Gastrocnemius medialis (tissue), 4 donors: ENCODE data around the gene GNPDA2. TPM values are rescaled to one million over a fixed set of nuclear protein-coding genes. Genes with fewer than 3 reads are reported as not detected.

Experiments
- ATAC-seq, 2 donors: fragments of 150-250 bp; one replicate each; pipeline ENCODE4 v1.9.1; 2016
- DNase-seq, 2 donors: peaks; one replicate each; pipeline ENCODE4 v3.0.0-alpha.2; 2019
- H3K27ac ChIP-seq, 4 donors: fragments of 200-600 bp; sonication (generic); 1 replicate in 1 of 4; 2 replicates in 3 of 4; pipeline ENCODE4 v1.5.1; 2016 to 2018; ENCODE audit warnings: mild to moderate bottlenecking in 2 of 4, moderate library complexity in 1 of 4
- H3K27me3 ChIP-seq, 3 donors: fragments of 200-600 bp; sonication (generic) in 2 of 3; 1 replicate in 1 of 3; 2 replicates in 2 of 3; pipeline versions ENCODE4 v1.5.1 to v1.6.0; 2016 to 2019; ENCODE audit warnings: mild to moderate bottlenecking in 1 of 3, moderate library complexity in 1 of 3
- H3K36me3 ChIP-seq, 2 donors: fragments of 200-600 bp; sonication (generic) in 1 of 2; one replicate each; pipeline ENCODE4 v1.5.1; 2017 to 2018
- H3K4me1 ChIP-seq, 2 donors: fragments of 200-600 bp; sonication (generic) in 1 of 2; one replicate each; pipeline ENCODE4 v1.5.1; 2016 to 2017; ENCODE audit warnings: mild to moderate bottlenecking in 2 of 2
- H3K4me3 ChIP-seq, 4 donors: fragments of 200-600 bp; sonication (generic) in 3 of 4; 1 replicate in 1 of 4; 2 replicates in 3 of 4; pipeline ENCODE4 v1.5.1; 2016 to 2019; ENCODE audit warnings: mild to moderate bottlenecking in 2 of 4
- H3K9me3 ChIP-seq, 3 donors: fragments of 200-600 bp; sonication (generic) in 2 of 3; 1 replicate in 1 of 3; 2 replicates in 2 of 3; pipeline ENCODE4 v1.5.1; 2016 to 2019
- POLR2A ChIP-seq, 2 donors: fragments of 450-650 bp; IDR thresholded peaks; one replicate each; pipeline ENCODE4 v1.6.1; 2017; ENCODE audit warnings: antibody characterized with exemption in 2 of 2, mild to moderate bottlenecking in 2 of 2, moderate library complexity in 2 of 2
- in situ Hi-C, 4 donors: fragments of 200-750 bp; cut with MboI; loops; one replicate each; pipeline versions ENCODE4 v1.15.0 to v1.8.0; 2017; ENCODE audit warnings: low sequenced_read_pairs in 4 of 4
- intact Hi-C: fragments of 100-400 bp; cut with DNase I; formaldehyde crosslinking; loops from one replicate; pipeline ENCODE4 v1.15.1; 2023; ENCODE audit warnings: low total_unique reads
- total RNA-seq, 4 donors: library from RNA; depleted of rRNA; stranded (reverse); fragments of >200 nt; gene quantifications; one replicate each; pipeline versions ENCODE4 v1.1.0 to v1.2.3, GENCODE V29; 2016
- TF ChIP-seq, protein P1 (sequence below), 5 experiments: fragments of 450-650 bp in 3 of 5; fragments of 200-600 bp in 2 of 5; sonication (generic) in 2 of 5; IDR thresholded peaks in 4 of 5; conservative IDR thresholded peaks in 1 of 5; 1 replicate in 4 of 5; 2 replicates in 1 of 5; pipeline ENCODE4 v1.5.1; 2016 to 2019; ENCODE audit warnings: antibody characterized with exemption in 5 of 5, mild to moderate bottlenecking in 3 of 5, moderate library complexity in 3 of 5

The GNPDA2 gene
- total RNA-seq, 4 donors from 2014 or later: 6.2 to 16.6 (median 10.7) TPM

DNA sequence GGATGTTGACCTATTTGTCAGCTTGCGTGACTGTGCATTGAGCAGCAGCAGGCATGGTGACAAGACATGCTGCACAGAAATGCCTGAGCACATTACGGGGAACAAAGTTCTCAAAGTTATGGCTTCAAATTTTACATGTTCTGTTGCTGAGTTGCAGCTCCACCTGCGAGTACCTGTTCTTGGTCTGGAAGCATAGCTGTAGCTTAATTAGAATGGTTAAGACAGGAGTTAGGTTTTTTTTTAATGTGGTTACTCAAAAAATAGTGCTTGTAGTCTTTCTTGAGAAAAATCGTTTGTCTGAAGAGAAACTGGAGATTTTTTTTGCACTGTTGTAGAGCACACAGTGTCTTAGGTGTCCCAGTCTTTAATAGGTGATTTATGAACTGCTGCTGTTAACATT lies 38.8 kb upstream of the GNPDA2 start:
- Histone ChIP-seq H3K4me3 (no peak overlapping the region), H3K4me1 (no peaks in the 10 kb centered on the region), H3K36me3 (no peaks in the 10 kb centered on the region), H3K9me3 (no peaks in the 10 kb centered on the region), H3K27ac (no peak overlapping the region), H3K27me3 (peaks cover 0 to 5% (median 0%) of the 10 kb centered on the region in 3 donors)
- in situ Hi-C loops: no loop called here
- no peak for TF ChIP-seq POLR2A (IDR thresholded peaks at IDR 0.05)
- TF ChIP-seq, protein P1, sequence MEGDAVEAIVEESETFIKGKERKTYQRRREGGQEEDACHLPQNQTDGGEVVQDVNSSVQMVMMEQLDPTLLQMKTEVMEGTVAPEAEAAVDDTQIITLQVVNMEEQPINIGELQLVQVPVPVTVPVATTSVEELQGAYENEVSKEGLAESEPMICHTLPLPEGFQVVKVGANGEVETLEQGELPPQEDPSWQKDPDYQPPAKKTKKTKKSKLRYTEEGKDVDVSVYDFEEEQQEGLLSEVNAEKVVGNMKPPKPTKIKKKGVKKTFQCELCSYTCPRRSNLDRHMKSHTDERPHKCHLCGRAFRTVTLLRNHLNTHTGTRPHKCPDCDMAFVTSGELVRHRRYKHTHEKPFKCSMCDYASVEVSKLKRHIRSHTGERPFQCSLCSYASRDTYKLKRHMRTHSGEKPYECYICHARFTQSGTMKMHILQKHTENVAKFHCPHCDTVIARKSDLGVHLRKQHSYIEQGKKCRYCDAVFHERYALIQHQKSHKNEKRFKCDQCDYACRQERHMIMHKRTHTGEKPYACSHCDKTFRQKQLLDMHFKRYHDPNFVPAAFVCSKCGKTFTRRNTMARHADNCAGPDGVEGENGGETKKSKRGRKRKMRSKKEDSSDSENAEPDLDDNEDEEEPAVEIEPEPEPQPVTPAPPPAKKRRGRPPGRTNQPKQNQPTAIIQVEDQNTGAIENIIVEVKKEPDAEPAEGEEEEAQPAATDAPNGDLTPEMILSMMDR (IDR thresholded peaks at IDR 0.05 in 4 of 5, conservative IDR thresholded peaks at IDR 0.05 in 1 of 5): no peak
- intact Hi-C loops: no loop called here
- DNase-seq: no peak
- ATAC-seq: no peak

DNA sequence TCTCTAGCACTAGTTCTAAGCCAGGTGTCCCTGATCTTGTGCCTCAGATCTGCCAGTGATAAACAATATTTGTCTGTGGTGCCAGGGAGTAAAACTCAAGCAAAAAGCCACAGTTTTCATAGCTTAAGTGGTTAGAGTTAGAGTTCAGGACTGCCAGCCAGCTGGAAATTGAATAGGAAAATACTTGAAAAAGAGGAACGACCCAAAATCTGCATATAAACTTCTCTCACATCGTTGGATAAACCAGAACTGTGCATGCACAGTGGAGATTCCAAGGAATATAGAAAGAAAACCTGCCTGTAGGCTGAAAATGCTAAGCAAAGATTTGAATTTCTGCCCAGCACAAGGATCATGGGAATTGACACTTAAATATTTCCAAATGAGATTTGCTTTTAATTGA lies 35.0 kb upstream of the GNPDA2 start:
- H3K27me3 ChIP-seq: peaks cover 0 to 5% (median 0%) of the 10 kb centered on the region in 3 donors
- no peaks in the 10 kb centered on the region for H3K36me3 ChIP-seq
- H3K27ac ChIP-seq: no peak overlapping the region
- in situ Hi-C loops (no loop called here), intact Hi-C loops (no loop called here)
- no peaks in the 10 kb centered on the region for H3K4me1 ChIP-seq
- no peak overlapping the region for H3K4me3 ChIP-seq
- no peaks in the 10 kb centered on the region for H3K9me3 ChIP-seq
- ATAC-seq (no peak), DNase-seq (no peak)
- no peak for TF ChIP-seq POLR2A (IDR thresholded peaks at IDR 0.05)
- TF ChIP-seq, protein P1 (IDR thresholded peaks at IDR 0.05 in 4 of 5, conservative IDR thresholded peaks at IDR 0.05 in 1 of 5): no peak

DNA sequence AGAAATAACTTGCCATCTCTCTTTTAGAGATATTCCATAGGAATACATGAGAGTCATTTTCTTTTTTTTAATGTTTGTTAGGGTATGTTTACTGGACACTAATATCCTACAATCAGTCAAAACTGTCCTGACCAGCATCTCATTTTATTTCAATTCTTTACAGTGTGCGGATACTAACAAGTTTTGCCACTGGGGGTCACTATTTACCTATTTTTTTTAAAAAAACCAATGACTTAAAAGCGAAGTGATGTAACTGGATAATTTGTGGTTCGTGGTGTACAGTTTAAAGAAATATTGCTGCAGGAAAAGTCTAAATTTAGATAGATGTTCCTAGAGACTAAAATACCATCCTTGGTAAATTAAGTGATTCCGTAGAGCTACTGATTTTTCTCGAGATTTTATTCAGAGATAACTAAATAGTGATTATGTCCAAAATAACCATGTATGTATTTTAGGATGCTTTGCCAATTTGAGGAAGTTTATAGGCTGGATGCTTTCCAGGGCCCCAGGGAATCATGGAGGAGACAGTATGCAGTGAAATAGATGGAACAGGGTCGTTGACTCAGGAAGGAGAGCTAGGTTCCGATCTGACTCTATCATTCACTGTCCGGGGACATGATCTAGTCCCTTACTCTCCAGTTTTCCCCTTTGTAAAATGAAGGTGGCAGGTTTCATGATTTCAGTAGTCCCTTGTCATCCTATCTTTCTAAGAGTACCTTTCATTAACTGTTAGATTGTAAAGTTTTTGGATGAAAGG lies 34.0 kb upstream of the GNPDA2 start:
- in situ Hi-C loops: no loop called here
- H3K27ac ChIP-seq: no peak overlapping the region
- H3K4me1 ChIP-seq: no peaks in the 10 kb centered on the region

GRCh38 chr4:44756559-44756958 lies 30.2 kb upstream of the GNPDA2 start:
- no peak overlapping the region for H3K27ac ChIP-seq
- H3K27me3 ChIP-seq: peaks cover 0 to 5% (median 0%) of the 10 kb centered on the region in 3 donors
- no peaks in the 10 kb centered on the region for H3K9me3 ChIP-seq
- ATAC-seq (no peak), DNase-seq (no peak)
- TF ChIP-seq, protein P1 (IDR thresholded peaks at IDR 0.05 in 4 of 5, conservative IDR thresholded peaks at IDR 0.05 in 1 of 5): no peak
- no peak for TF ChIP-seq POLR2A (IDR thresholded peaks at IDR 0.05)
- no peaks in the 10 kb centered on the region for H3K36me3 ChIP-seq
- H3K4me3 ChIP-seq: no peak overlapping the region
- in situ Hi-C loops: no loop called here
- intact Hi-C loops: no loop called here
- no peaks in the 10 kb centered on the region for H3K4me1 ChIP-seq

More for the DNA sequence above, 34.0 kb upstream of the GNPDA2 start:
- ATAC-seq (no peak), DNase-seq (no peak)
- no peak for TF ChIP-seq POLR2A (IDR thresholded peaks at IDR 0.05)
- TF ChIP-seq, protein P1 (IDR thresholded peaks at IDR 0.05 in 4 of 5, conservative IDR thresholded peaks at IDR 0.05 in 1 of 5): peak in 4 of 5 experiments; percentile 19 to 49 (median 22)
- Histone ChIP-seq H3K4me3 (no peak overlapping the region), H3K36me3 (no peaks in the 10 kb centered on the region), H3K27me3 (peaks cover 0 to 5% (median 0%) of the 10 kb centered on the region in 3 donors), H3K9me3 (no peaks in the 10 kb centered on the region)
- intact Hi-C loops: no loop called here
